GM19324 (cell line): Measurements from ENCODE around the gene HIVEP1.

Experiments used
- ATAC-seq: cut with Tn5 transposase; IDR thresholded peaks from one replicate; pipeline ENCODE4 v1.9.1; 2021; ENCODE audit warnings: mild to moderate bottlenecking, moderate library complexity; ENCODE audit not compliant: unreplicated experiment, low FRiP score

Gene HIVEP1

GRCh38 chr6:12012038-12012557 lies at the start of gene HIVEP1:
Gene HIVEP1, plus strand, starts transcription at chr6:12012312. Its CDS starts 3,317 bp downstream, at chr6:12015629.
- ATAC-seq = peak; percentile 6

GRCh38 chr6:11963756-11964500 lies 48.2 kb upstream of the HIVEP1 start:
- ATAC-seq = no peak

- no peak for ATAC-seq
Observed at GRCh38 chr6:11964729-11965335, 47.3 kb upstream of the HIVEP1 start.

- no peak for ATAC-seq
Observed at GRCh38 chr6:11965499-11965898, 46.6 kb upstream of the HIVEP1 start.

GRCh38 chr6:11968241-11968806 lies 43.8 kb upstream of the HIVEP1 start:
- ATAC-seq = no peak

- no peak for ATAC-seq
Observed at GRCh38 chr6:11969092-11969491, 43.0 kb upstream of the HIVEP1 start.

GRCh38 chr6:11970114-11970513 lies 42.0 kb upstream of the HIVEP1 start:
- ATAC-seq = no peak

GRCh38 chr6:11971154-11971553 lies 41.0 kb upstream of the HIVEP1 start:
- no peak for ATAC-seq

GRCh38 chr6:11972270-11972669 lies 39.8 kb upstream of the HIVEP1 start:
- no peak for ATAC-seq

- no peak for ATAC-seq
Observed at GRCh38 chr6:11972806-11973205, 39.3 kb upstream of the HIVEP1 start.

- no peak for ATAC-seq
Observed at GRCh38 chr6:11973238-11973637, 38.9 kb upstream of the HIVEP1 start.

- no peak for ATAC-seq
Observed at GRCh38 chr6:11974089-11974488, 38.0 kb upstream of the HIVEP1 start.

GRCh38 chr6:11975353-11975977 lies 36.6 kb upstream of the HIVEP1 start:
- no peak for ATAC-seq

GRCh38 chr6:11976489-11976888 lies 35.6 kb upstream of the HIVEP1 start:
- no peak for ATAC-seq

GRCh38 chr6:11977193-11977592 lies 34.9 kb upstream of the HIVEP1 start:
- no peak for ATAC-seq

GRCh38 chr6:11977738-11978137 lies 34.4 kb upstream of the HIVEP1 start:
- ATAC-seq = no peak

GRCh38 chr6:11978169-11978987 lies 33.7 kb upstream of the HIVEP1 start:
- ATAC-seq = no peak

- no peak for ATAC-seq
Observed at GRCh38 chr6:11979866-11980265, 32.2 kb upstream of the HIVEP1 start.

- no peak for ATAC-seq
Observed at GRCh38 chr6:11983306-11983705, 28.8 kb upstream of the HIVEP1 start.

GRCh38 chr6:11987386-11987785 lies 24.7 kb upstream of the HIVEP1 start:
- no peak for ATAC-seq
